Body of pancreas (tissue), 4 donors: ENCODE measurements around the gene UBALD2. TPM values are rescaled to one million over a fixed set of nuclear protein-coding genes. Genes with fewer than 3 reads are reported as not detected.

Source experiments
- ATAC-seq: fragments of 150-250 bp; one replicate; pipeline ENCODE4 v1.9.1; 2016
- DNase-seq, 4 donors: peaks; one replicate each; pipeline ENCODE4 v3.0.0-alpha.2; 2019
- H3K27ac ChIP-seq, 4 donors: fragments of 200-600 bp; sonication (generic); 1 replicate in 3 of 4; 2 replicates in 1 of 4; pipeline versions ENCODE4 v1.5.1 to v1.6.1; 2016 to 2019; ENCODE audit warnings: mild to moderate bottlenecking in 1 of 4, mixed read lengths in 1 of 4, moderate library complexity in 1 of 4
- H3K27me3 ChIP-seq, 2 donors: fragments of 200-600 bp; sonication (generic); one replicate each; pipeline ENCODE4 v1.6.0; 2016; ENCODE audit warnings: mild to moderate bottlenecking in 1 of 2
- H3K36me3 ChIP-seq, 2 donors: fragments of 200-600 bp; sonication (generic); replicated peaks in 1 of 2; 2 replicates each; pipeline ENCODE4 v1.5.1; 2016; ENCODE audit warnings: low read depth in 2 of 2; ENCODE audit not compliant: insufficient read depth in 1 of 2
- H3K4me1 ChIP-seq: fragments of 200-600 bp; sonication (generic); one replicate; pipeline ENCODE4 v1.6.0; 2016
- H3K4me3 ChIP-seq, 2 donors: fragments of 200-600 bp; sonication (generic); 1 replicate in 1 of 2; 2 replicates in 1 of 2; pipeline ENCODE4 v1.5.1; 2016 to 2019
- H3K9me3 ChIP-seq, 3 donors: fragments of 200-600 bp; sonication (generic); 1 replicate in 2 of 3; 2 replicates in 1 of 3; pipeline ENCODE4 v1.5.1; 2016
- POLR2A ChIP-seq, 3 donors: fragments of 450-650 bp; IDR thresholded peaks; one replicate each; pipeline ENCODE4 v1.6.1; 2016; ENCODE audit warnings: antibody characterized with exemption in 3 of 3, mild to moderate bottlenecking in 2 of 3
- WGBS, 2 donors: methylation state at CpG; one replicate each; pipeline ENCODE4 v1.1.5; 2017; 5-methylcytosine and 5-hydroxymethylcytosine counted together
- intact Hi-C: fragments of 100-400 bp; cut with DNase I; formaldehyde crosslinking; loops from one replicate; pipeline ENCODE4 v1.15.1; 2023
- total RNA-seq, 2 donors: library from RNA; depleted of rRNA; stranded (reverse); fragments of >200 nt; gene quantifications; one replicate each; pipeline ENCODE4 v1.1.0, GENCODE V29; 2016
- TF ChIP-seq, protein P1 (sequence below), 7 experiments: fragments of 450-650 bp in 4 of 7; fragments of 200-600 bp in 3 of 7; sonication (generic) in 3 of 7; IDR thresholded peaks; one replicate each; pipeline ENCODE4 v1.5.1; 2016 to 2019; ENCODE audit warnings: antibody characterized with exemption in 7 of 7

UBALD2 gene
- total RNA-seq, 2 donors from 2014 or later, result 4.2 to 7.3 TPM

DNA sequence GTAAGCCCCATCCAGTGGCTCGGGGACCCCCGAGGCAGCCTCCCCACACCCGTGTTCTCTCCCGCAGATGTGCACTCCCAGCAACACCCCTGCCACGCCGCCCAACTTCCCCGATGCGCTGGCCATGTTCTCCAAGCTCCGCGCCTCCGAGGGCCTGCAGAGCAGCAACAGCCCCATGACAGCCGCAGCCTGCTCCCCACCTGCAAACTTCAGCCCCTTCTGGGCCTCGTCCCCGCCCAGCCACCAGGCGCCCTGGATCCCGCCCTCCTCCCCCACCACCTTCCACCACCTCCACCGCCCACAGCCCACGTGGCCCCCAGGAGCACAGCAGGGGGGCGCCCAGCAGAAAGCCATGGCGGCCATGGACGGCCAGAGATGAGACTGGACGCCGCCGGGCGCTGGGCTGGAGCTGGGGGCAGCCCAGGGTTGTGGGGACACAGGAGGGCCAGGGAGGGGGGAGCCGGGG is 5.0 kb downstream of the UBALD2 start:
- H3K36me3 ChIP-seq, result no peaks in the 10 kb centered on the region
- intact Hi-C loops, result loop anchor here (10.0 kb wide), 1 partner anchor 255 kb away; no protein-coding TSS in a partner anchor
- DNase-seq, result no peak
- H3K4me1 ChIP-seq, result peaks cover 61% of the 10 kb centered on the region
- ATAC-seq, result no peak
- 82 to 89% methylated on average over 19 to 23 of the region's 26 CpGs for WGBS, 2 donors
- H3K27ac ChIP-seq, result peak overlapping the region in 2 of 4 donors; percentile 83 to 96
- H3K4me3 ChIP-seq, result no peak overlapping the region
- no peaks in the 10 kb centered on the region for H3K9me3 ChIP-seq
- TF ChIP-seq, protein P1, sequence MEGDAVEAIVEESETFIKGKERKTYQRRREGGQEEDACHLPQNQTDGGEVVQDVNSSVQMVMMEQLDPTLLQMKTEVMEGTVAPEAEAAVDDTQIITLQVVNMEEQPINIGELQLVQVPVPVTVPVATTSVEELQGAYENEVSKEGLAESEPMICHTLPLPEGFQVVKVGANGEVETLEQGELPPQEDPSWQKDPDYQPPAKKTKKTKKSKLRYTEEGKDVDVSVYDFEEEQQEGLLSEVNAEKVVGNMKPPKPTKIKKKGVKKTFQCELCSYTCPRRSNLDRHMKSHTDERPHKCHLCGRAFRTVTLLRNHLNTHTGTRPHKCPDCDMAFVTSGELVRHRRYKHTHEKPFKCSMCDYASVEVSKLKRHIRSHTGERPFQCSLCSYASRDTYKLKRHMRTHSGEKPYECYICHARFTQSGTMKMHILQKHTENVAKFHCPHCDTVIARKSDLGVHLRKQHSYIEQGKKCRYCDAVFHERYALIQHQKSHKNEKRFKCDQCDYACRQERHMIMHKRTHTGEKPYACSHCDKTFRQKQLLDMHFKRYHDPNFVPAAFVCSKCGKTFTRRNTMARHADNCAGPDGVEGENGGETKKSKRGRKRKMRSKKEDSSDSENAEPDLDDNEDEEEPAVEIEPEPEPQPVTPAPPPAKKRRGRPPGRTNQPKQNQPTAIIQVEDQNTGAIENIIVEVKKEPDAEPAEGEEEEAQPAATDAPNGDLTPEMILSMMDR (IDR thresholded peaks at IDR 0.05), result no peak
- TF ChIP-seq POLR2A (IDR thresholded peaks at IDR 0.05), result no peak
- no peaks in the 10 kb centered on the region for H3K27me3 ChIP-seq

DNA sequence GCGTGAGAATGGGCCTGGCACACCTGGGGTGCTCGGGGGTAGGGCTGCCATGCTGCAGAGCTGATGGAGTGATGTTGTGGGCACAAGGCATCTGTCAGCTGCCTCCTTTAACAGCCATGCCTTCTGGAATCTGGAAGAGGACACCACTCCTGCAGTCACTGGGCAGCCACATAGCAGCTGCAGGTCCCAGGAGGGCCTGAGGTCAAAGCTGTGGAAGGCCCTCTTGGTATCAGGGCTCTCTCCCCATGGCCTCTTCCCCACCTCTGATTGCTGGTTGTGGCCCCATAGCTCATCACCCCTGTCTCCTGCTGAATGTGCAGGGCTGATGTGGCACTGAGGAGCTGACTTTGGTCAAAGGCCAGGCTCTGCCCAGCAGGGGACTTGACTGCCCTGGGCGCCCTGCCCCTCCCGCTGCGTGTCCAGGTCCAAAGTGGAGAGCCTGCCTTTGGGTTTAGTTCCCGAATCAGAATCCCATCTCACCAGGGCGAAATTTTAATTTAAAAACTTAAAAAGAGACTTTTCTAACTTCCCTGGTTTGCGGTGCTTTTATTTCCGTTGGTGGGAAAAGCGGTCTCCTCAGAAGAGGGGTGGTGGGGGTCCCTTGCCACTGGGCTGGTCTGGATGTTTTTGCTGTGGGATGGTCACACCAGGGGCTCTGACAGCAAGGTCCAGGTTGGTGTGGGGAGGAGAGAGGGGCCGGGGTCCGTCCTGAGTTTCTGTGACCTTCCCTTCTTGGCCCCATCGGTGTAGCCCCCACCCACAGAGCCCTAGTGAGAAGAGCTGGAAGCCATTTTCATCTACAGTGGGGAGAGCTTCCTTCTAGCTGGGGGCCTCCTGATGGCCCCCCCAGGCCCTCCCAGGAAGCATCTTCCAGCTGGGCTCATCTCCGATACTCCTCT is 5.9 kb downstream of the UBALD2 start:
- H3K36me3 ChIP-seq, result no peaks in the 10 kb centered on the region
- H3K4me1 ChIP-seq, result peaks cover 61% of the 10 kb centered on the region
- DNase-seq, result peak in 1 of 4 donors; percentile 20
- H3K27me3 ChIP-seq, result no peaks in the 10 kb centered on the region
- intact Hi-C loops, result loop anchor here (10.0 kb wide), 1 partner anchor 256 kb away; no protein-coding TSS in a partner anchor
- WGBS, 2 donors, result 80 to 84% methylated on average over 13 of the region's 14 CpGs
- TF ChIP-seq, protein P1 (IDR thresholded peaks at IDR 0.05), result no peak
- TF ChIP-seq POLR2A (IDR thresholded peaks at IDR 0.05), result no peak
- H3K9me3 ChIP-seq, result no peaks in the 10 kb centered on the region
- no peak for ATAC-seq
- peak overlapping the region in 3 of 4 donors; percentile 83 to 92 (median 88) for H3K27ac ChIP-seq
- no peak overlapping the region for H3K4me3 ChIP-seq

DNA sequence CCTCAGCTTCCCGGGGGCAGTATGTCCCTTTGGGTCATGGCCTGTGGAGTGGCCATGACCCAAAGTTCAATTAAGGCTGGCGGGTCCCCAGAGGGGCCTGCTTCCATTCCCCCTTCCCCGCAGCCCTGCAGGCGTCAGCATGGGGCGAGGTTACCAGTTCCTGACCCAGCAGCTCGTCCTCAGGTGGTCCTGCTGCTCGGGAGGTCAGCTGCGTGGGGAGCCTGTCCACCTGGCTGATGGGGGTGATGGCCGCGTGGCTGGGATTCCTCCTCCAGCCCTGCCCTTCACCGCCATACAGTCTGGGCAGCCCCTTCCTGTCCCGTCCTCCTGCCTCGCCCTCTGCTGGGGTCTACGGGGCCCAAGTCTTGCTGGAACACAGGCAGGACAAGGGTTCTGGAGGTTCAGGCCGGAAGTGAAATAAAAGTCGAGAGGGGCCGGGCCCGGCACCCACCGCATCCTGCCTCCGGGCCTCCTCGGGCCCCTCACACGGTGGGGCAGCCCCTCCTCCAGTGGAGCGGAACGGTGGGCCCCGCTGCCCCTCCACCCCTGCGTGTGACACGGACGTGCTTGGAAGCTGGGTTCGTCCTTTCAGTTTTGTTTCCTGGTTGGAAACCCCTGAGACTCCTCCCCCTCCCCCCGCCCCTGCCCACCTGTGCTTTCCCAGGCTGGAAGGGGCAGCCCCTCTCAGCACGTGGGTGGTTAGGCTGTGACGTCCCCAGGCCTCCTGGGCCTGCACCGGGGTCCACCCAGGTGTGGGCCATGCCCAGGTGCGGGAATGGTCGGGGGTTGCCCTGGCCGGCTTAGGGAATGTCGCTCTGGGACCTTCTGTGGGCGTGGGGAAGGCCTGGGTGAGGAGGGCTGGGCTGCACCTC is 6.8 kb downstream of the UBALD2 start:
- no peak overlapping the region for H3K4me3 ChIP-seq
- peak; percentile 57 to 77 (median 71) for TF ChIP-seq POLR2A (IDR thresholded peaks at IDR 0.05)
- TF ChIP-seq, protein P1 (IDR thresholded peaks at IDR 0.05), result no peak
- 9% methylated on average over 36 of the region's 38 CpGs; no CpG with 5 or more reads in 1 of the 2 donors for WGBS, 2 donors
- DNase-seq (peak; percentile 66 to 81 (median 80)), ATAC-seq (peak; percentile 77)
- peak overlapping the region; percentile 83 to 92 (median 88) for H3K27ac ChIP-seq
- H3K4me1 ChIP-seq, result peaks cover 54% of the 10 kb centered on the region
- H3K27me3 ChIP-seq, result no peaks in the 10 kb centered on the region
- no peaks in the 10 kb centered on the region for H3K36me3 ChIP-seq
- intact Hi-C loops, result loop anchor here (10.0 kb wide), 1 partner anchor 257 kb away; no protein-coding TSS in a partner anchor
- no peaks in the 10 kb centered on the region for H3K9me3 ChIP-seq

DNA sequence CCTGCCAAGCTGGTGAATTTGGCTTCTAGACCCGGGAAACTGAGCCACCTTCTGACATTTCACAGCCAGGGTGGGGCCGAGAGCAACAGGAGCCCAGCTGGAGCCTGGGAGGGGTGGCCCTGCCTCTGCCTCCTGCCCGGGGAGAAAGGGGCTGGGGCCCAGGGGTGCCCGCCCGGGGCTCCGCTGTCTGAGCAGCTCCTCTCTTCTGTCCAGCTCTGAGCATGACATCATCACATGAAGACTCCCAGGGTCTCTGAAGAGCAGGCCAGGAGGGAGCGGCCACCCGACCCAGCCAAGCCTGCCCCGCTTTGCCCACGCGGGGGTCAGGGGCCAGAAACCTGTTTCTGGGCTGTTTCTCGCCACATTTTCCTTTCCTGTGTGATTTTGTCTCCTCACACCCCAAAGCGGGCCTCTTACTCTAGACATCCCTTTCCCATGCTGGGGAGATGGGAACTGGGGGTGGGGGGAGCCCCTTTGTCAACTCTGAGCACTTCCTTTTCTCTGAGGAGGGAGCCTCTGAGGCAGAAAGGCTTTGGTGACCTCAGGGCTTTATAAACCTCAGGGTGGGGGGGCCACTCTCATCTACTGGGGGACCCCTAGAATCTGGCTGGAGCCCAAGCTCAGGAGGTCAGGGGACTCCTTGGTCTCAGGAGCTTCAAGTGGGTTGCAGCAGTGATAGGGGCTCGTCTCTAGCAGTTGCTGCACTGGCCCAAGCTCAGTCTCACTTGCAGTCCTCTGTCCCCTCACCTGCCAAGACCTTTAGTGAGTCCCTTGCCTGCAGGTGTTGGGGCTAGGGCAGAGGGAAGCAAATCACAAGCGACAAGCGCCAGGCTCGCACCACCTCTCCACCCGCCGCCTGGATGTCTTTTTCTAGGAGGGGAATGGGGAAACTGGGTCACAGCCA is 7.6 kb downstream of the UBALD2 start:
- Histone ChIP-seq H3K27me3 (no peaks in the 10 kb centered on the region), H3K27ac (peak overlapping the region; percentile 83 to 92 (median 88)), H3K36me3 (no peaks in the 10 kb centered on the region), H3K4me3 (no peak overlapping the region), H3K4me1 (peaks cover 45% of the 10 kb centered on the region), H3K9me3 (no peaks in the 10 kb centered on the region)
- peak in 1 of 4 donors; percentile 19 for DNase-seq
- intact Hi-C loops, result loop anchor here (10.0 kb wide), 1 partner anchor 258 kb away; no protein-coding TSS in a partner anchor
- ATAC-seq, result peak; percentile 10
- 78 to 87% methylated on average over 9 to 15 of the region's 19 CpGs for WGBS, 2 donors
- TF ChIP-seq, protein P1 (IDR thresholded peaks at IDR 0.05), result no peak
- TF ChIP-seq POLR2A (IDR thresholded peaks at IDR 0.05), result no peak
